Hematopoietic multipotent progenitor cell treated with erythropoietin and hydrocortisone succinate and interleukin-3 and kit ligand, for 4 days (in vitro differentiated cells): Measurements from ENCODE around the gene PERCC1.
"Not testable (repeated sequence)": the region's sequence is repeated elsewhere in the genome, so short reads cannot be mapped to it uniquely, and the experiment has no call there.

Experiments used
- DNase-seq: peaks from one replicate; pipeline ENCODE4 v3.0.0-alpha.2; 2015

PERCC1 gene

GRCh38 chr16:1435921-1436697, 5.2 kb downstream of the PERCC1 start:
- DNase-seq = no peak

GRCh38 chr16:1436731-1437355, 6.0 kb downstream of the PERCC1 start:
- DNase-seq = no peak

- no peak for DNase-seq
These were observed 6.7 kb downstream of the PERCC1 start for GRCh38 chr16:1437606-1438005.

GRCh38 chr16:1438229-1439057, 7.6 kb downstream of the PERCC1 start:
- no peak for DNase-seq

GRCh38 chr16:1439058-1439698, 8.3 kb downstream of the PERCC1 start:
- no peak for DNase-seq

GRCh38 chr16:1439699-1440074, 8.8 kb downstream of the PERCC1 start:
- not testable (repeated sequence) for DNase-seq

GRCh38 chr16:1441391-1441829, 10.5 kb downstream of the PERCC1 start:
- no peak for DNase-seq

- DNase-seq = no peak
These were observed 11.8 kb downstream of the PERCC1 start for GRCh38 chr16:1442697-1443096.

GRCh38 chr16:1443403-1443973, 12.6 kb downstream of the PERCC1 start:
- no peak for DNase-seq

GRCh38 chr16:1443980-1444729, 13.3 kb downstream of the PERCC1 start, which contains the start of gene CCDC154:
TSS of gene CCDC154 (minus strand) at chr16:1444556. CDS start at chr16:1444322, 234 bp downstream.
- DNase-seq = no peak

GRCh38 chr16:1444730-1445517, 14.0 kb downstream of the PERCC1 start:
- no peak for DNase-seq

GRCh38 chr16:1445518-1446203, 14.8 kb downstream of the PERCC1 start:
- no peak for DNase-seq

GRCh38 chr16:1446296-1447080, 15.6 kb downstream of the PERCC1 start:
- DNase-seq = no peak

GRCh38 chr16:1447965-1448364, 17.1 kb downstream of the PERCC1 start:
- no peak for DNase-seq

GRCh38 chr16:1448536-1449116, 17.7 kb downstream of the PERCC1 start:
- DNase-seq = no peak

- DNase-seq = no peak
These were observed 18.4 kb downstream of the PERCC1 start for GRCh38 chr16:1449201-1449788.

GRCh38 chr16:1450218-1450617, 19.3 kb downstream of the PERCC1 start:
- DNase-seq = no peak

- DNase-seq = no peak
These were observed 20.0 kb downstream of the PERCC1 start for GRCh38 chr16:1450841-1451240.
